Endothelial cell of hepatic sinusoid (primary cell): ENCODE results near the gene VKORC1L1.
"Not testable (repeated sequence)": the region's sequence is repeated elsewhere in the genome, so short reads cannot be mapped to it uniquely, and the experiment has no call there.

ENCODE experiments used
- in situ Hi-C: cut with HindIII; loops from 2 replicates; pipeline ENCODE4 v1.10.0; 2017; ENCODE audit warnings: low sequenced_read_pairs

The VKORC1L1 gene

GRCh38 chr7:65975814-65976445, 103.1 kb downstream of the VKORC1L1 start:
- in situ Hi-C loops: no loop called here

GRCh38 chr7:65976659-65977196, 103.9 kb downstream of the VKORC1L1 start:
- in situ Hi-C loops: no loop called here

- in situ Hi-C loops: no loop called here
Observed at GRCh38 chr7:65978891-65979582, 106.2 kb downstream of the VKORC1L1 start.

DNA sequence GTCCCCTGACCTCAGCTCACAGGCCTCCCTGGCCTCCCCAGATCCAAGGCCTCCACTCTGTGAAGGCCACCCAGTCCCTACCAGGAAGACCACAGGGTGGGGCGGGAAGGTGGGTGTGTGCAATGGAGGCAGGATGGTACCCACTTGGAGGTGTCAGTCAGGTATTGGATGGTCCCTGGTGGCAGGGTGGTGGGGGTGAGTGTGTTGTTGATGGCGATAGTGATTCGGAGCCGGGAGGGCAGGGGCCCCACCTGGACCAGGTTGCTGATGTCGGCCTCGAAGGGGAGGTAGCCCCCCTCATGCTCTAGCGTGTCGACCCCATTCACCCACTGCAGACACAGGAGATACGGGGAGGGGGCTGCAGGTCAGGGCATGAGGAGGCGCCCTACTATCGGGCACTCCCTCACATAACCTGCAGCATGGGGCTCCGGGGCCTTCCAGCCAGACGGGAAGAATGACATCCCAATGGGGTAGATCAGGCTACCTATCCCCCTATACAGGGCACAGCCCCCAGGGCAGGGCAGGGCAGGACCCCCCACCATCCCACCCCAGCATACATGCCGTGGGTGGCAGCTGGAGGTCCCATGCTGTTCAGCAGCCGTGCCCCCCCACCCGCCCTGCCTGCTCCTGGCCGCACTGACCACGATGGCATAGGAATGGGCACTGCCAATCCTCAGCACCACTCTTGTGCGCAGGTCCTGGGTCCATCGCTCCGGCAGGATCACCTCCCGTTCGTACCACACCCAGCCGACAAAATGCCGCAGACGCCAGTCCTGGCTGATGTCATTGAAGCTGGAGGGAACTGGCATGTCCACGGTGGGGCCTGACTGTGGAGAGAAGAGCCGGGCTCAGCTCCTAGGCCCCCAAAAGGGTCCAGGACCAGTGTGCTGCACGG, 107.0 kb downstream of the VKORC1L1 start:
- in situ Hi-C loops: no loop called here

GRCh38 chr7:65980478-65981250, 107.8 kb downstream of the VKORC1L1 start:
- in situ Hi-C loops: no loop called here

- in situ Hi-C loops: no loop called here
Observed at GRCh38 chr7:65981965-65982792, 109.3 kb downstream of the VKORC1L1 start, which contains the start of gene GUSB. Gene GUSB (minus strand): TSS chr7:65982213. CDS start chr7:65982183, 30 bp downstream.

GRCh38 chr7:65983965-65984658, 111.2 kb downstream of the VKORC1L1 start:
- in situ Hi-C loops: no loop called here

DNA sequence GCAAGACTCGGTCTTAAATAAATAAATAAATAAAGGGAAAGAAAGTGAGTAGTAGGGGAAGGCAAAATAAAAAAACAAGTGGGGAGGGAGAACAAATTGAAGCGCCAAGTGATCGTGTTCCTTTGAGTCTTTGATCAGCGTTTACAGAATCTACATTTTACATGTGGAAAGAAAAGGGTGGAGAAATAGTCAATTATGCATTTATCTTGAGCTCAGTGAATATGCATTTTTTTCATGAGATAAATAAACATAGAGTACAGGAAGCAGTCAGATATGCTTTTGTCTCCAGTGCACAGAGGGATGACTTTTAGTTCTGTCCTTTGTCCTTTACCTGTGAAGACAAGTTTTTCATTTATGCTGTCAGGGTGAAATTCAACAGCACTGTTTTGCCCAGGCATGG, 115.2 kb downstream of the VKORC1L1 start:
- in situ Hi-C loops: no loop called here

DNA sequence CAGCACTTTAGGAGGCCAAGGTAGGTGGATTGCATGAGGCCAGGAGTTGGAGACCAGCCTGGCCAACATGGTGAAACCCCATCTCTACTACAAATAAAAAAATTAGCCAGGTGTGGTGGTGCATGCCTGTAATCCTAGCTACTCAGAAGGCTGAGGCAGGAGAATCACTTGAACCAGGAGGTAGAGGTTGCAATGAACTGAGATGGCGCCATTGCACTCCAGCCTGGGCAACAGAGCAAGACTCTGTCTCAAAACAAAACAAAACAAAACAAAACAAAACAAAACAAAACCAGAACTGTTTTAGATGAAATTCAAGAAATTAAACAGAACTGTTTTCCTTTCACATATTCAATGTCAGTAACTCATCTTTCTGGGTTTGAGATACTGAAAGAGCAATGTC, 115.6 kb downstream of the VKORC1L1 start:
- in situ Hi-C loops: not testable (repeated sequence)

- in situ Hi-C loops: no loop called here
Observed at GRCh38 chr7:65989694-65990080, 116.8 kb downstream of the VKORC1L1 start.

DNA sequence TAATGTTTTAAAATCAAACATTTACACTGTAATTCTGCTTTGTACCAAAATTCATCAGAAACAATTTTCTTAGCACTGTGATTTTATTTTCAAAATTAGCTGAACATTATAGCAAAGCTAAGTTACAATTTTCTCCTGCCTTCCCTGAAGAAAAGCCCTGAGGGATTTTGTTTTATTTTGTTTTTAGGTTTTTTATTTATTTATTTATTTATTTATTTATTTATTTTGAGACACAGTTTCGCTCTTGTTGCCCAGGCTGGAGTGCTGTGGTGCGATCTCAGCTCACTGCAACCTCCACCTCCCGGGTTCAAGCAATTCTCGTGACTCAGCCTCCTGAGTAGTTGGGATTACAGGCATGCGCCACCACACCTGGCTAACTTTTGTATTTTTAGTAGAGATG, 119.0 kb downstream of the VKORC1L1 start:
- in situ Hi-C loops: not testable (repeated sequence)

DNA sequence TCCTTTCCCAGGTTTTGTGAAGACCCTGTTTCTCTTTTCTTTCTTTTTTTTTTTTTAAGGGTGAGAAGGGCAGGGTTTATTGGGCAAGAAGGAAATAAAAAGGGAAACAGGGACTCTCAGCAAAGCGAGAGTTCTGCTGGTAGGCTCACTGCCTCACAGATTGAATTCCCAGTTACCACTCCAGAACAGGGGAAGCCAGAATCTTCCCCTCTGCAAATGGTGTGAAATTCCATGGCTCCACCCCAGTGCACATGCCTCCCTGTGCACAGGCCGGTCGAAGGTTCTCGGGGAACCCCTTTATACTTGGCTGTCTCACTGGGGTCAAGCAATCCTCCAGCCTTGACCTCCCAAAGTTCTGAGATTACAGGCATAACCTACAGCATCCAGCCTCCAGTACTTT, 119.7 kb downstream of the VKORC1L1 start:
- in situ Hi-C loops: no loop called here

DNA sequence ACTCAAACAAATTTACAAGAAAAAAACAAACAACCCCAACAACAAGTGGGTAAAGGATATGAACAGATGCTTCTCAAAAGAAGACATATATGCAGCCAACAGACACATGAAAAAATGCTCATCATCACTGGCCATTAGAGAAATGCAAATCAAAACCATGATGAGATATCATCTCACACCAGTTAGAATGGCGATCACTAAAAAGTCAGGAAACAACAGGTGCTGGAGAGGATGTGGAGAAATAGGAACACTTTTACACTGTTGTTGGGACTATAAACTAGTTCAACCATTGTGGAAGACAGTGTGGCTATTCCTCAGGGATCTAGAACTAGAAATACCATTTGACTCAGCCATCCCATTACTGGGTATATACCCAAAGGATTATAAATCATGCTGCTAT, 122.1 kb downstream of the VKORC1L1 start:
- in situ Hi-C loops: not testable (repeated sequence)

GRCh38 chr7:66000823-66001417, 128.0 kb downstream of the VKORC1L1 start:
- in situ Hi-C loops: not testable (repeated sequence)

- in situ Hi-C loops: not testable (repeated sequence)
Observed at GRCh38 chr7:66005115-66005671, 132.3 kb downstream of the VKORC1L1 start.

GRCh38 chr7:66007232-66007631, 134.4 kb downstream of the VKORC1L1 start:
- in situ Hi-C loops: no loop called here
